NCI-H1694 (cell line): ENCODE measurements around the gene SKP2.
"Not testable (repeated sequence)": the region's sequence is repeated elsewhere in the genome, so short reads cannot be mapped to it uniquely, and the experiment has no call there.

Source experiments
- DNase-seq: peaks from one replicate; lab custom pipeline; 2025; lab: John Stamatoyannopoulos, UW

The SKP2 gene

DNA sequence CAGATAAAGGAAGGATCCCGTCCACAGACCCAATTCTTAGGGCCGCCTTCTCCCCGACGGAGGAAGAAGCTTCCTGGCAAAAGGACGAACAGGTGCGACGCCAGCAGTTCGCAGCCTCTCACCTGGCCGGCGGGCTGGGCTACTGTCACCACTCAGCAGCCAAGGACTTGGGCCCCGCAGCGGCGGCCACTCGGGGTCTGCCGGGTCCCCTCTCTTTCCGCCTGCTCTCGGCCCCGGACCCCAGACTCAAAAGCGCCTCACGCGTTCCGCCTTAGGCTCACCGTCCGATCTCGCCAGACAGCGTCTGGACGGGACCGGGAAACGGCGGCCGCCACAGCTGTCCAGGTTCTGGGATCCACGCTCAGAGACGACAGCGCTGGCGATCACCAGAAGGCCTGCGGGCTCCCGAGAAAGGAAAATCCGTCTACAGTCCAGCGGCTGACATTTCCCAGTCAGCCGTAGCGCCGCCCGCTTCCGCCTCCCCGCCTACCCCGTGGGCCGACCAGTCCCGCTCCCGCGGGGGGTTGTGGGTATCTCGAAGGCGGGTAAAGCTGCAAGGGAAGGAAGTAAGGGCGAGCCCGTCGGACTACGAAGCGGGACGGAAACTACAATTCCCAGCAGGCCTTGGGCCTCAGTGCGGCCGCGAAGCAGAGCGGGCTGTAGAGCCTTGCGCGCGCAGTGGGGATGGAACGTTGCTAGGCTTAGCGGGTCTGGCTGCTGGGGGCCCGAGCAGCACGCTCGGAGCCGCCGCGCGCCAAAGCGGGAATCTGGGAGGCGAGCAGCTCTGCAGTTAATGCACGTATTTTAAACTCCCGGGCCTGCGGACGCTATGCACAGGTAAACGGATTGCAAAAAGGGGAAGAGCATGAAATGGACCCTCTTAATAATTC is at the start of gene SKP2, which contains the start of gene LMBRD2:
Gene SKP2, plus strand, starts transcription at position 678 of the 890 bp plus-strand sequence. Its CDS starts 152 bp downstream, at position 830.
Gene LMBRD2, minus strand, starts transcription at position 454 of the 890 bp plus-strand sequence. CDS start 8,538 bp downstream, outside the sequence.
- peak; percentile 99 for DNase-seq

- DNase-seq: no peak
These were observed 46.1 kb upstream of the SKP2 start for GRCh38 chr5:36105819-36106218.

DNA sequence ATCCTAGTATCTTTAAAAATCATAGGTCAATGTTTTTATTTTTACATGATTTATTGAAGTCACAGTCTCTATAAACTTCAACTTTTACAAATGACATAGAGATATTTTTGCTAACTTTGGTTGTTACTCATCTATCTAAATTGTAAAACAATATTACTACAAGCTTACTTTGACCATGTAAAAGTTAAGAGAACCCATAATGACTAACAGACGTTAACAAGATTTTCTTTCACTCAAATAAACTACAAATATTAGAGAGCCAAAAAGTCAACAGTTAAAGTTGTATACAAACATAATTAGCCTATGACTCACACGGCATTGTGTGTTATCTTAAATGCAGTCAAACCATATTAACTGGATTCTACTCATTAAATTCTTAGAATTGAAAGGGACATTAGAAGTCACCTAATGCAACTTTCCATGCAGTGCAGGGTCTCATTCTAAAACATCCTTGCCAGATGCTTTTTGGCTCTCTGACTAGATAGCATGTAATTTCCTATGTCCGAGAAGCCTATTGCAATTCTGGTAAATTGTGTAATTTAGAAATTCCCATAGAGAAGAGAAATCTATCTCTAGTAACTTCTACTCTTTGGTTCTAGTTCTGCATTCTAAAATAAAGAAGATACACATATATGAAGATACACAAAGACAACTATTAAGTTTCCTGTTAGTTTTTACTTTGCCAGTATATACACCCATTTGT is 43.0 kb upstream of the SKP2 start:
- no peak for DNase-seq

DNA sequence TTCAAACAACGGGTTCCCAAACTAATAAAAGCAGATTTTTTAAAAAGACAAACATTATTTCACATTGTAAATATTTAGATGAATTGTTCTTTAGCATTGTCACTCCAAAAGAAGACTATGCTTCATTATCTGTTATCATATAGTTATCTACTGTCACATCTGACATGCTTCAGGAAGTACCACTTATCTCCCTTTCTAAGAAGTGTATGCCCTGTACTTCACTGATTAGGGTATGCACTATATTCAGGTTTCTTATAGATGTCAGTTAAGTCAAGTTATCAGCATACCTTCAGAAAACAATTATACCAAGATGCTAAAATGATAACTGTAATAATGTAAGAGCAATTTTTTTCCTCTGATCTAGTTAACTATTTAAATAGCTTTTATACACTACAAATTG is 40.7 kb upstream of the SKP2 start:
- DNase-seq: no peak

GRCh38 chr5:36125868-36126267 is 26.0 kb upstream of the SKP2 start:
- no peak for DNase-seq

- DNase-seq: no peak
These were observed 23.1 kb upstream of the SKP2 start for GRCh38 chr5:36128795-36129194.

GRCh38 chr5:36129666-36130065 is 22.2 kb upstream of the SKP2 start:
- DNase-seq: not testable (repeated sequence)

GRCh38 chr5:36133009-36133408 is 18.9 kb upstream of the SKP2 start:
- DNase-seq: not testable (repeated sequence)

- DNase-seq: no peak
These were observed 15.9 kb upstream of the SKP2 start for GRCh38 chr5:36135988-36136387.

GRCh38 chr5:36136581-36136980 is 15.3 kb upstream of the SKP2 start:
- no peak for DNase-seq

DNA sequence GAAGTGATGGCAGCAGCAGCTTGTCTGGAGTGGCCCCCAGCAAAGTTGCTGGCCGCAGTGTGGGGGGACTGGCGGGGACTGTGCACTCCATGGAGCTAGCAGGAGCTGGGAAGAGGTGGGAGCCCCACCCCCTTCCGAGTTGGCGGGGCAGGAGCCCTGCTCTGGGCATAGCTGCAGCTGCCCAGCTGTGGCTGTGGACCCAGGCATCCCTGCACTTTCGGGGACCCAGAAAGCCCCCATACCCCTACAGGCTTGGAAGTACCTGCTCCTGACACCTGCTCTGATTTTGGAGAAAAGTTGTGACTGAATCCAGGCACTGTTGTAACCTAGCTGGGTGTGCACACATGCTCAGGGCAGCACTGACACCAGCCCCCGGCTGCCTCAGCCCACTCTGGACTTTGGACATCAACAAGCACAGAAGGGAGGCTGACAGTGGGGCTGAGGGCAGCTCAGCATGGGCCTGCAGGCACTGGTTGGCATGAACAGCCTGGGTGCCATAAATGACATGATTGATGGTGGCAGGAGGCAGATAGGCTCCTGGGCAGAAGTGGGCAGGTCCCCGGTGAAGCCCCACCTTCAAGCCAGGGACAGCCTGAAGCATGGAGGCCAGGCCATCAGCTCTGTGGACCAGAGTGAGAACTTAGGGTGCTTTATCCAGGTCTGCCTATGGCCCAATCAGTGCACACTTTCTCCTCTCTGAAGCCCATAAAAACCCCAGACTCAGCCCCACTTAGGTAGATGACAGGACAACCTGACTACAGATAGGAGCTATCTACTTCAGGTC is 12.8 kb upstream of the SKP2 start:
- DNase-seq: no peak

GRCh38 chr5:36145311-36145710 is 6.6 kb upstream of the SKP2 start:
- no peak for DNase-seq

GRCh38 chr5:36146390-36146789 is 5.5 kb upstream of the SKP2 start:
- DNase-seq: no peak

GRCh38 chr5:36147681-36148080 is 4.2 kb upstream of the SKP2 start:
- no peak for DNase-seq

GRCh38 chr5:36150676-36151433 is 1.1 kb upstream of the SKP2 start:
- peak; percentile 82 for DNase-seq

DNA sequence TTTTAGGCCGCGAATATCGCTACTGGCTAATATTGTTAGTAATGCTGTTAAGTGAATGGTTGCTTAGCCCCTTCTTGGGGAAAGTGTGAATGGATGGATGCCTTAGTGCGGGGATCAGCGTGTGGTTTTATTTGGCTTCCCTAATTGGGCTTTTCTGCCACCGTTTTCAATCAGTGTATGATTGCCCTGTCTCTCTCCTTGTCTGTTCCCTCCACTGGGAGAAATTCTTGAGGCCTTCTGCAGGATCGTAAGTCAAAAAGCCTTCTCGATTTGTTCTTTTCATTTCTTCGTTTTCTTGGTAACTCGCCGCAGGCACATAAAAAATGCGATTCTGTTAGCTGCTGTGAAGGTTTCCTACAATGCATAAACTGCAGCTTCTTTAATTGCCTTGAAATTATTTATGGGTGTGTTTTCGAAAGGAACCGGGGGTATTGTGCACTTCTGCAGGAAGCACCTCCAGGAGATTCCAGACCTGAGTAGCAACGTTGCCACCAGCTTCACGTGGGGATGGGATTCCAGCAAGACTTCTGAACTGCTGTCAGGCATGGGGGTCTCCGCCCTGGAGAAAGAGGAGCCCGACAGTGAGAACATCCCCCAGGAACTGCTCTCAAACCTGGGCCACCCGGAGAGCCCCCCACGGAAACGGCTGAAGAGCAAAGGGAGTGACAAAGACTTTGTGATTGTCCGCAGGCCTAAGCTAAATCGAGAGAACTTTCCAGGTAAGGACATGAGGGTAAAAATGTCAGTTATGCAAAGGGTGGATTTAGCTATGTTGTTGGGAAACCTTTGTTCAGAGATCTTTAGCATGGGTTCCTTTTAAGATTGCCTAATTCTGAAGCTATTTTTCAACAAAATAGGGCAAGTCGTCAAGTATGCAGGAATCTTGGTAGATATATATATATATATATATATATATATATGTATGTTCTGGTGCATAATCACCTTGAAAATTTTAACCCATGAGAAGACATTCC is 700 bp downstream of the SKP2 start:
- no peak for DNase-seq

GRCh38 chr5:36153298-36153677 is 1.4 kb downstream of the SKP2 start:
- no peak for DNase-seq

GRCh38 chr5:36153726-36154125 is 1.8 kb downstream of the SKP2 start:
- no peak for DNase-seq

DNA sequence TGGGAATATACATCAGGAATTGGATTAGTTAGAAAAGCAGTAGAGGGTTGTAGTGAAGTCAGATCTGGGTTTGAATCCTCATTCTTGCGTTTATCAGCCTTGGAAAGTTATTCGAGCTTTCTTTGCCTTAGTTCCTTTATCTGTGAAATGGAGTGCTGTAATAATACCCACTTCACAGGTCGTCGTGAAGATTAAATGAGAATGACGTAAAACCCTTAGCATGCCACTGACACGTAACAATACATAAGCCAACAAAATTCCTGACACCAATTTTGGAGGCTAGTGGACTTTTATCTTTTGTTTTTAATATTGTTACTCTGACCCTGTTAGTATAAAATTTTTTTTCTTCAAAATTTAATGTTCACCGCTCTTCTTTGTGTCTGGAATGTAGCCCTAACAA is 3.4 kb downstream of the SKP2 start:
- DNase-seq: no peak

DNA sequence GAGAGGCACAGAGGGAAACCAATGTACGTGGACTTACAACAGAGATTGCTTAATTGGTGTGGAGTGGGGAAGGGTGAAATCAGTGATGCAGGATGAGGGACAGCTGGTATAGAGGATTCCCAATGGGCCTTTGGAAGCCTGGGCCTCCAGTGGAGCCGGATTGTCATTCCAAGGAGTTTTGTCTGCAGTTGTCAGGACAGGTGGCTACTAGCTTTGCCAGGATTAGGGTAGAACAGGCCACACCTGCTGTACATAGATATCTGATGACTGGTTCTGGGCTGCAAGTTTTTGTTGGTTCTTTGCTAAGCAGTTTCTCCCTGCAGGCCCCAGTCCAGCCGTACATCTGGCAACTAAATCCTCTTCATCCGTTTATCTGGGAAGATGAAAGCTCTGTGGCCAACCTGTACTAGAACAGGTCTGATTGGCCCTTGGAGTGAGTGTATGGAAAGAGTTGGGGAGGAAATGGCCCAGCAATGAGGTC is 4.2 kb downstream of the SKP2 start:
- peak; percentile 49 for DNase-seq
